C4-2B (cell line): ENCODE results near the gene NSD1.

Experiments used
- H3K27ac ChIP-seq: fragments of 450-650 bp; 2 replicates; pipeline ENCODE4 v1.5.1; 2017
- CTCF ChIP-seq: fragments of 450-650 bp; conservative IDR thresholded peaks from 2 replicates; pipeline ENCODE4 v1.5.1; 2017; ENCODE audit warnings: mild to moderate bottlenecking
- ZFX ChIP-seq: fragments of 450-650 bp; IDR thresholded peaks from 2 replicates; pipeline ENCODE4 v1.6.1; 2017

The NSD1 gene

GRCh38 chr5:177131352-177132135, 2.0 kb upstream of the NSD1 start:
- no peak for TF ChIP-seq ZFX
- no peak for TF ChIP-seq CTCF

GRCh38 chr5:177132136-177133095, 1.2 kb upstream of the NSD1 start:
- peak overlapping the region; percentile 99; the same call in 1 of the 2 replicates for H3K27ac ChIP-seq
- TF ChIP-seq ZFX, result no peak
- TF ChIP-seq CTCF, result no peak

More at GRCh38 chr5:177131352-177132135, 2.0 kb upstream of the NSD1 start:
- no peak overlapping the region for H3K27ac ChIP-seq

- H3K27ac ChIP-seq, result peak overlapping the region; percentile 99
- no peak for TF ChIP-seq CTCF
- TF ChIP-seq ZFX, result peak; percentile 100
These were observed 502 bp downstream of the NSD1 start for GRCh38 chr5:177133853-177134696.

GRCh38 chr5:177134697-177135225, 1.2 kb downstream of the NSD1 start:
- TF ChIP-seq ZFX, result no peak
- TF ChIP-seq CTCF, result no peak

GRCh38 chr5:177140312-177140711, 6.7 kb downstream of the NSD1 start:
- TF ChIP-seq CTCF (no peak), ZFX (no peak)
- no peak overlapping the region for H3K27ac ChIP-seq

More at GRCh38 chr5:177134697-177135225, 1.2 kb downstream of the NSD1 start:
- H3K27ac ChIP-seq, result peak overlapping the region; percentile 99

GRCh38 chr5:177141496-177141895, 7.9 kb downstream of the NSD1 start:
- no peak overlapping the region for H3K27ac ChIP-seq
- TF ChIP-seq CTCF, result no peak
- no peak for TF ChIP-seq ZFX
